Right lobe of liver (tissue), 6 donors: ENCODE data around the gene SLC43A3. TPM values are rescaled to one million over a fixed set of nuclear protein-coding genes. Genes with fewer than 3 reads are reported as not detected.
"Not testable (repeated sequence)": the region's sequence is repeated elsewhere in the genome, so short reads cannot be mapped to it uniquely, and the experiment has no call there.

ENCODE experiments used
- ATAC-seq, 4 donors: fragments of 200-7000 bp; cut with Tn5 transposase; one replicate each; pipeline ENCODE4 v1.9.1; 2020; ENCODE audit warnings: mild to moderate bottlenecking in 4 of 4, moderate library complexity in 4 of 4
- DNase-seq, 3 donors: peaks; one replicate each; pipeline ENCODE4 v3.0.0-alpha.2; 2020
- H3K27ac ChIP-seq, 3 donors: fragments of 200-600 bp; one replicate each; pipeline ENCODE4 v1.8.0; 2022
- H3K27me3 ChIP-seq, 2 donors: fragments of 200-600 bp; one replicate each; pipeline ENCODE4 v1.8.0; 2022
- H3K36me3 ChIP-seq, 4 donors: fragments of 200-600 bp; sonication (generic) in 1 of 4; one replicate each; pipeline versions ENCODE4 v1.5.1 to v1.8.0; 2017 to 2022; ENCODE audit warnings: control low read depth in 1 of 4
- H3K4me1 ChIP-seq, 4 donors: fragments of 200-600 bp; sonication (generic) in 1 of 4; one replicate each; pipeline versions ENCODE4 v1.5.1 to v1.8.0; 2017 to 2022; ENCODE audit warnings: control low read depth in 1 of 4
- H3K4me3 ChIP-seq, 3 donors: fragments of 200-600 bp; one replicate each; pipeline ENCODE4 v1.8.0; 2022
- H3K9me3 ChIP-seq, 4 donors: fragments of 200-600 bp; sonication (generic) in 1 of 4; one replicate each; pipeline versions ENCODE4 v1.5.1 to v1.8.0; 2017 to 2022; ENCODE audit warnings: control low read depth in 1 of 4
- POLR2A ChIP-seq: fragments of 450-650 bp; IDR thresholded peaks from one replicate; pipeline ENCODE4 v1.6.1; 2017; ENCODE audit warnings: antibody characterized with exemption, mild to moderate bottlenecking
- WGBS: methylation state at CpG from one replicate; pipeline ENCODE4 v1.1.6; 2018; ENCODE audit warnings: low coverage, low lambda C conversion rate; ENCODE audit not compliant: insufficient coverage; ENCODE audit errors: missing lambda C conversion rate; 5-methylcytosine and 5-hydroxymethylcytosine counted together
- intact Hi-C, 2 donors: fragments of 100-400 bp; cut with DNase I; formaldehyde crosslinking; loops; one replicate each; pipeline versions ENCODE4 v1.11.2 to v1.14.1; 2022
- total RNA-seq, 6 experiments: library from RNA; depleted of rRNA in 2 of 6; stranded (reverse); fragments of >200 nt in 2 of 6; fragmentation: NEBNext Ultra II Directional in 3 of 6; extraction: Animal tissue kit (Norgen Biotek cat#: 25700) in 3 of 6; gene quantifications; one replicate each; pipeline versions ENCODE4 v1.1.0 to v1.2.4, GENCODE V29; 2016 to 2023
- TF ChIP-seq, protein P1 (sequence below), 4 donors: fragments of 200-600 bp in 3 of 4; fragments of 450-650 bp in 1 of 4; IDR thresholded peaks; one replicate each; pipeline versions ENCODE4 v1.5.1 to v1.8.0; 2016 to 2022; ENCODE audit warnings: antibody characterized with exemption in 4 of 4, mild to moderate bottlenecking in 2 of 4
- donor health status: DM: no; HTN: yes; CAD: no.
- donor health status: DM: no; HTN: no; CAD: no.
- donor health status: DM: no; HTN: no; CAD: no.
- donor health status: DM: no; HTN: yes; CAD: no.
- donor health status: DM: no; HTN: yes; CAD: no.

The SLC43A3 gene
- total RNA-seq, 6 experiments from 2014 or later, result 109 to 259 (median 185) TPM

GRCh38 chr11:57405271-57405860 lies 21.6 kb downstream of the SLC43A3 start:
- Histone ChIP-seq H3K4me3 (no peak overlapping the region), H3K27ac (no peak overlapping the region), H3K9me3 (no peaks in the 10 kb centered on the region), H3K27me3 (no peaks in the 10 kb centered on the region), H3K4me1 (peaks cover 0 to 4% (median 0%) of the 10 kb centered on the region in 4 donors), H3K36me3 (peaks cover 9 to 40% (median 24%) of the 10 kb centered on the region in 4 donors)
- intact Hi-C loops, result no loop called here
- peak in 2 of 4 donors; percentile 17 to 20 for ATAC-seq
- TF ChIP-seq, protein P1, sequence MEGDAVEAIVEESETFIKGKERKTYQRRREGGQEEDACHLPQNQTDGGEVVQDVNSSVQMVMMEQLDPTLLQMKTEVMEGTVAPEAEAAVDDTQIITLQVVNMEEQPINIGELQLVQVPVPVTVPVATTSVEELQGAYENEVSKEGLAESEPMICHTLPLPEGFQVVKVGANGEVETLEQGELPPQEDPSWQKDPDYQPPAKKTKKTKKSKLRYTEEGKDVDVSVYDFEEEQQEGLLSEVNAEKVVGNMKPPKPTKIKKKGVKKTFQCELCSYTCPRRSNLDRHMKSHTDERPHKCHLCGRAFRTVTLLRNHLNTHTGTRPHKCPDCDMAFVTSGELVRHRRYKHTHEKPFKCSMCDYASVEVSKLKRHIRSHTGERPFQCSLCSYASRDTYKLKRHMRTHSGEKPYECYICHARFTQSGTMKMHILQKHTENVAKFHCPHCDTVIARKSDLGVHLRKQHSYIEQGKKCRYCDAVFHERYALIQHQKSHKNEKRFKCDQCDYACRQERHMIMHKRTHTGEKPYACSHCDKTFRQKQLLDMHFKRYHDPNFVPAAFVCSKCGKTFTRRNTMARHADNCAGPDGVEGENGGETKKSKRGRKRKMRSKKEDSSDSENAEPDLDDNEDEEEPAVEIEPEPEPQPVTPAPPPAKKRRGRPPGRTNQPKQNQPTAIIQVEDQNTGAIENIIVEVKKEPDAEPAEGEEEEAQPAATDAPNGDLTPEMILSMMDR (IDR thresholded peaks at IDR 0.05), result no peak
- no peak for TF ChIP-seq POLR2A
- no peak for DNase-seq
- 87% methylated on average over 4 of the region's 4 CpGs for WGBS

DNA sequence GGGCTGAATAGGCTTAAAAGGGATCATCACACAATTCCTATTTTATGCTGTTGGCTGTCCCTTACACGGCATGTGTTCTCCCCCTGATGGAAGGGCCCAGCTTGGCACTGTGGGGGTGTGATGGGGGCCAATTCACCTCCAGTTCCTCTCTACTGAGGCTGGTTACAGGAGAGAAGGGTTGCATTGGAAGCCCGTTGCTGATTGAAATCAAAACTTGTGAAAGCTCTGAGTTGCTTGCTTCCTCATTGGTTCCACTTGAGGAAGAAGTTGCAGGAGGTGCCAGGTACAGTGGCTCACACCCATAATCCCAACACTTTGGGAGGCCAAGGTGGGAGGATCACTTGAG lies 23.1 kb downstream of the SLC43A3 start:
- Histone ChIP-seq H3K9me3 (no peaks in the 10 kb centered on the region), H3K27me3 (no peaks in the 10 kb centered on the region), H3K36me3 (peaks cover under 1 to 24% (median 14%) of the 10 kb centered on the region in 4 donors), H3K4me1 (peaks cover 0 to 4% (median 2%) of the 10 kb centered on the region in 4 donors), H3K4me3 (no peak overlapping the region), H3K27ac (no peak overlapping the region)
- WGBS, result 50% methylated on average over 1 of the region's 2 CpGs
- TF ChIP-seq POLR2A, result no peak
- TF ChIP-seq, protein P1 (IDR thresholded peaks at IDR 0.05), result no peak
- intact Hi-C loops, result no loop called here
- no peak for DNase-seq
- no peak for ATAC-seq

GRCh38 chr11:57403003-57403801 lies 23.7 kb downstream of the SLC43A3 start:
- H3K27ac ChIP-seq, ATAC-seq, intact Hi-C loops, H3K4me1 ChIP-seq, H3K9me3 ChIP-seq, DNase-seq, H3K4me3 ChIP-seq, H3K27me3 ChIP-seq: not testable (repeated sequence)
- WGBS, result 81% methylated on average over 6 of the region's 6 CpGs
- H3K36me3 ChIP-seq, result peaks cover 0 to 18% (median 12%) of the 10 kb centered on the region in 4 donors

DNA sequence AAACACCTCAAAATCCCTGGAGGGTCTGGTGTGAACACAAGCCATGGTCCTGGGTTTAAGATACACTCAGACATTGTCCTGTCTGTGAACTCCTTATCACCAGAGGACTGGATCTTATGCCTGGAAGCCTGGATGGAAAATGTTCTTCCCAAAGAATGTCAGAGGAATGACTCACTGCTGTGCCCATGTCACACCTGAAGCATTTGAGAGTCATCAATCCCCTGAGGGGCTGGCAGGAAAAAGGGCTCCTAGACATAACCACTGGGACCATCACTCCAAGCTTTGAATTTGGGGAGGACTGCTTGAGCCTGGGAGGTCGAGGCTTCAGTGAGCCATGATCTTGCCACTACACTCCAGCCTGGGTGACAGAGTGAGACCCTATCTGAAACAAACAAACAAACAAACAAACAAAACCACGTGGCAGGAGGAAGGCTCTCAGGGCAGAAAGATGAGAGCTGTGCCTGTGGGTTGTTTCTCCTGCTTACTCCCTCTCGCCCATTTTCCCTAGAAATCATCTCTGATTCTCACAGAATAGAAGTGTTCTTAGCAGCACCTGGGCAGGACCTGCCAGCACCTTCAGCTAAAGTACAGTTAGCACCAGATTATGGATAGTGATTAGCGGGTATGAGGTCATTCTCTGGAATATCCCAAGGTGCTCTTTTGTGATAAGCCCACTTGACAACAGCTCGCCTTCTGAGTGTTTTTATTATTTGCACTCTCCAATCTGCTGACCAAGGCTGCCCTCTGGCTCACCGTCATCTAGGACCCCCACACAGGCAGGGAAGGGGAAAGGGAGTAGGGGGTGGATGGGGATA lies 24.5 kb downstream of the SLC43A3 start:
- no peak for TF ChIP-seq POLR2A
- TF ChIP-seq, protein P1 (IDR thresholded peaks at IDR 0.05), result no peak
- H3K4me3 ChIP-seq, result no peak overlapping the region
- DNase-seq (no peak), ATAC-seq (no peak)
- H3K4me1 ChIP-seq, result peaks cover 0 to 5% (median 2%) of the 10 kb centered on the region in 4 donors
- no peaks in the 10 kb centered on the region for H3K27me3 ChIP-seq
- intact Hi-C loops, result no loop called here
- peaks cover 0 to 10% (median 4%) of the 10 kb centered on the region in 4 donors for H3K36me3 ChIP-seq
- 71% methylated on average over 4 of the region's 6 CpGs for WGBS
- no peak overlapping the region for H3K27ac ChIP-seq
- no peaks in the 10 kb centered on the region for H3K9me3 ChIP-seq
